Stimulated activated CD4-positive, alpha-beta T cell treated with anti-CD3 and anti-CD28 coated beads, Interleukin-2, amount 100 ng/mL, for 24 hours (primary cell): ENCODE data around the gene ADAMTS7.
"Not testable (repeated sequence)": the region's sequence is repeated elsewhere in the genome, so short reads cannot be mapped to it uniquely, and the experiment has no call there.

Experiments
- DNase-seq, 2 donors: peaks; one replicate each; pipeline ENCODE4 v3.0.0-alpha.2; 2020

ADAMTS7 gene

DNA sequence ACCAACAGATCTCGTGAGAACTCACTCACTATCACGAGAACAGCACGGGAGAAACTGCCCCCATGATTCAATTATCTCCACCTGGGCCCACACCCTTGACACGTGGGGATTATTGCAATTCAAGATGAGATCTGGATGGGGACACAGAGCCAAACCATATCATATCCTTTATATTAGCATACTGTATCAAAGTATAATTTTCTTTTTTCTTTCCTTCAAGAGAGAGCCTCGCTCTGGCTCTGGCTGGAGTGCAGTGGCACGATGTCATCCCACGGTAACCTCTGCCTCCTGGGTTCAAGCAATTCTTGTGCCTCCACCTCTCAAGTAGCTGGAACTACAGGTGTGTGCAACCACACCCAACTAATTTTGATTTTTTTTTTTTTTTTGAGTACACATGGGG, 63.4 kb downstream of the ADAMTS7 start:
- DNase-seq, result not testable (repeated sequence)

- DNase-seq, result peak in 1 of 2 donors; percentile 9
Observed at GRCh38 chr15:78741674-78742073, 69.6 kb downstream of the ADAMTS7 start.

DNA sequence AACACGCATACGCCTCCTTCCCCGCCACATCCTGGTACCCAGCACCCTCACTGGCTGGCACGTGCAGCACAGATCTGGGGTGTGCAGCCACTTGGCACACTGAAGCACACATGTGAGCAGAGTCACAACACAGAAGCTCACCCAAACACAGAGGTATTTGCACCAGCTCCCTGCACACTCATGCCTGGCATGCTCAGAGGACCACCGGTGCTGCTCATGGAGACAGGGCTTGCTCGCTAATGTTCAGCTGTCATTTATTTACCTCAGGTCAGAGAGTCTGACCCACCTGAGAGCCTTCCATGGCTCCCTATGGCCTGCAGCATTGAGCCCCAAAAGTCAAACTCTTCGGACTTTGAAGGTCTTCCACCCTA, 70.4 kb downstream of the ADAMTS7 start:
- no peak for DNase-seq

DNA sequence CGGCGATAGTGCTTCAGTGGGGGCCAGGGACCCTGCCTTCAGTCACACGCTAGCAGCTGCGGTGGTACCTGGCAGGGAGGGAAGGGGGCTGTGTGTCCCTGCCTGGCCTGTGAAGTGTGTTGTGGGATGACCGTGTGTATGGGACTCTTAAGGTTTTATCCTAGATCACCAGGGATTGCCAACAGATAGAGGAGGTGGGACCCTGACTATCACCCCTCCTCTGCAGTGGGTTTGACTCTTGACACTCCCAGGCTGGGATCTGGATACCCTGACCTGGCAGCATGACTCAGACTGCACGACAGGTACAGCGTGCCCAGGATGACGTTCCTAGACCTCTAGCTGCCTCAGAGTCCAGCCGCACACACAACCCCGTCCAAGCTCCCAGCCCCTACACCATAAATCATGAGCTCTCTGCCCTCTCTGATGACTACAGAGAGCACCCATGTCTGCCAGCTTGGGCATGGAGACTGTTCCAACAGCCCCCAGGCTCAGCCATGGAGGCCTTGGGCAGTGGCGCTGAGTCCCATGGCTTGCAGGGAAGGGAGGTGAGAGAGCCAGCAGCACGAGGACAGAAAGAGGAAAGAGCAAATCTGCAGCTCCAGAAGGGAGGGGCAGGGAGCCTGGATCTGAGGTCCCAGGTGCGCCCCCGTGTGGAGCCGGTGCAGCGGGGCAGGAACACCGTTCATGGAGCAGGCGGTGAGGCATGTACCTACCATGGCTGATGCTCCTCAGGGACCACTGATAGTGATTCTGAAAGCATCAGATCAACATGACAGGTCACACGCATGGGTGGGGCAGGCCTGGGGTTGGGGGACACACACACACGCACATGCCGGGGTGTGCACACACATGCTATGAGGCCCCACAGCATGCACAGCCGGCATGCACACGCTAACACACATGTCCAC, 71.0 kb downstream of the ADAMTS7 start:
- DNase-seq, result peak; percentile 66 to 77

DNA sequence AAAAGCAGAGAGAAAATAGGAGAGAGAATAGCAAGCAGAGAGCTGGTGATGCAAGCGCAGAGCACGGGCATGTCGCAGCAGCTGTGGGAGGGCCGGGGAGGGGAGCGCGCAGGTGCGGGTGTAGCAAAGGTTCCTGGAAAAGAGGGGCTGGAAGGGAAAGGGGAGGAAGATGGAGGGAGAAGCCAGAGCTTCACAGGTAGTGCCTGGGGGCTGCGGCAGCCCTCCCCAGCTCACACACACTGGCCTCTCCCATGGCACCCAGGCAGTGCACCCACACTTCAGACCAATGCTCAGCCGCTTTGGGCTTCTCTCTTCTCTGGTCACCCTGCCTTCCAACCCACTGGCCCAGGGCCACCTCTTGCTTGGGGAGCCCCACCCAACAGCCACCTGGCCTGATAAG, 72.1 kb downstream of the ADAMTS7 start:
- DNase-seq, result no peak

- peak; percentile 55 to 67 for DNase-seq
Observed at GRCh38 chr15:78737931-78738558, 73.2 kb downstream of the ADAMTS7 start.

DNA sequence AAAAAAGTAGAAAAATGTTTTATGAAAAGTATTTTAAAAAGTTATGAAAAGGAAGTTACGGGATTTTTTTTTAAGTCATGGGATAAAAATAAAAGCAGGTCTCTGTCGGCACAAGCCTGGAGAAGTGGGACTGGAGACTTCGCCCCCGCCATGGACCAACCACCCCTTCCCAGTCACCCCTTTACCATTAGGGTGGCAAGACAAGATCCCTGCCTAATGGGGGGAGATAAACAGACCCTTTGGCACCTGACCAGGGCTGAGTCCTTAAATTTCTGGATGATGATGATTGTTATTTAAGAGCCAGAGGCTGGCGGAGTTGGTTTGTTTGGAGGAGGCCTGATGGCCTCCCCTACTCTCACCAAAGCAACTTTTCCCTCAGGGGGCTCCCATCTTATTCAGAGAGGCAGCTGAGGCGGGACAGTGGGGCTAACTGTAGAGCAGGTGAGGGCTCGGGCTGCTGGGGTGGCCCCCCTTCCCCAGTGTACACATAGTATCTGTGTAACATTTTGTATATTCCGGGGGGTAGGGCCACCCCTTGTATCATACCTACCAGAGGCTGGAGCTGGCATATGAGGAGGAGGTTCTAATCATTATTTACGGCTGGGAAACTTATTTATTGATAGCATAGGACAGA, 74.0 kb downstream of the ADAMTS7 start:
- DNase-seq, result no peak

DNA sequence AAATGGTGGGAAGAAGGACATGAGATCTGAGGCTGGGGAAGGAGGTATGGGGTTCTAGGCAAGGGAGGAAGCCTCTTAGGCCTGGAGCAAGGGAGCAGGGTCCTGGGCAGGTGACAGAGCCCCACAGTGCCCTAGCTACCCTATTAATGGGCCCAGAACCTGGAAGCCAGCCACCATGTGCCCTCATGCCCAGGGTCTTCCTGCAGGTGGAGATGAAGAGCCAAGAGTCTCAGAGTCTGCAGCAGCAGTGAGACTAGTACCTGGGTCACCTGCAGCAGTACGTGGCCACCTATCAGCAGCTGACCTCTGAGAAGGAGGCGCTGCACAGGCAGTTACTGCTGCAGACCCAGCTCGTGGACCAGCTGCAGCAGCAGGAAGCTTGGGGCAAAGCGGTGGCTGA, 75.0 kb downstream of the ADAMTS7 start:
- not testable (repeated sequence) for DNase-seq

DNA sequence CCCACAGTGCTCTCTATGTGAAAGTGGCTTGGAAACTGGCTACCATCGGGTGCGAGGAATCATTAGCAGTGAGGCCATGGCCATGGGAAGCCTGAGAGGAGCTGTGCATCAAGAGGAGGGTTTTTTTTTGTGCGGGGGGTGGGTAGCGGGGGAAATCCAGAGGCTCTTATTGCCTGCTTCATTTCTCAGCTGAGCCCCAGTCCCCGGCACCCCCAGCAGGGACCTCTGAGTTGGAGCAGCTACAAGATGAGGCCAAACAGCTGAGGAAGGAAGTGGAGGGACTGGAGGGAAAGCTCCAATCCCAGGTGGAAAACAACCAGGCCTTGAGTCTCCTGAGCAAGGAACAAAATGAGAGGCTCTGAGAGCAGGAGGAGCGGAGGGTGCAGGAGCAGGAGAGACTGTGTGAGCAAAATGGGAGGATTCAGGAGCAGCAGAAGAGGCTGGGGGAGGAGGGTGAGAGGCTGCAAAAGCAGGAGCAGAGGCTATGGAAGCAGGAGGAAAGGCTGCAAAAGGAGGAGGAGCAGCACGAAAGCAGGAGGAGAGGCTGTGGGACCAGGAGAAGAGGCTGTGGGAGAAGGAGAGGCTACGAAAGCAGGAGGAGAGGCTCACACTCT, 76.7 kb downstream of the ADAMTS7 start:
- peak in 1 of 2 donors; percentile 13 for DNase-seq

GRCh38 chr15:78732634-78733033, 78.6 kb downstream of the ADAMTS7 start:
- no peak for DNase-seq

DNA sequence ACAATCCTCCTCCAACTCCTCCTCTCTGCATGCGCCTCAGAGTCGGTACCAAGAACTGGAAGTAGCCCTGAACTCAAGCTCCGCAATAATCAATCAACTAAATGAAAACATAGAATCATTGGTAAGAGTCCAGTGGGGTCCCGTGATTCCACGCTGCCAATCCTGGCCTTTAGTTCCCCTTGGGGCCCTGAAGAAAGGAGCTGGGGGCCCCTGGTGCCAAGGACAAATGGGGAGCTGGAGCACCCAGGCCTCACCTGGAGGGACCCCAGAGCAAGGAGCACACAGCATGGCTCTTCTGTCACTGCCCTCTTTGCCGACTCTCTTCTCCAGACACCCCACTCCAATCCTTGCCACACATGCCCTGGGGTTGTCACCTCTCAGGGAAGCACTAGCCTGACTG, 80.3 kb downstream of the ADAMTS7 start:
- DNase-seq, result no peak

GRCh38 chr15:78728427-78728826, 82.8 kb downstream of the ADAMTS7 start:
- DNase-seq, result not testable (repeated sequence)

DNA sequence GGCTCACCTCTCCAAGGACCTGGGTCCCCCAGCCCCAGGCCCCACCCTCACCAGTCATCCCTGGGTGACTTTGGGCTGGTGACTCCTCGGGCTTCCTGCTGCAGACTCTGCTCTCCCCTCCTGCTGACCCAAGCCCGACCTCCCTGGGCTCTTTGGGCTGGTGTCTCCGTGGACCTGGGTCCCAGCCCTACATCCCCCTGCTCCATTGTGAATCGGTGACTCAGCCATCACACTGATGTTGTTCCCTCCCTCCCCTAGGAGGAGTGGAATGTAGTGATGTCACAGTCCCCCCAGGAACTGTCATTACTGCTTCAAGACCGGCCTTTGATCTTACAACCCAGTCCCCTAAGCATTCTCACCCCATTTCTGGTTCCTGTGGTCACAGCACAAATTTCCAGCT, 83.7 kb downstream of the ADAMTS7 start:
- DNase-seq, result no peak

DNA sequence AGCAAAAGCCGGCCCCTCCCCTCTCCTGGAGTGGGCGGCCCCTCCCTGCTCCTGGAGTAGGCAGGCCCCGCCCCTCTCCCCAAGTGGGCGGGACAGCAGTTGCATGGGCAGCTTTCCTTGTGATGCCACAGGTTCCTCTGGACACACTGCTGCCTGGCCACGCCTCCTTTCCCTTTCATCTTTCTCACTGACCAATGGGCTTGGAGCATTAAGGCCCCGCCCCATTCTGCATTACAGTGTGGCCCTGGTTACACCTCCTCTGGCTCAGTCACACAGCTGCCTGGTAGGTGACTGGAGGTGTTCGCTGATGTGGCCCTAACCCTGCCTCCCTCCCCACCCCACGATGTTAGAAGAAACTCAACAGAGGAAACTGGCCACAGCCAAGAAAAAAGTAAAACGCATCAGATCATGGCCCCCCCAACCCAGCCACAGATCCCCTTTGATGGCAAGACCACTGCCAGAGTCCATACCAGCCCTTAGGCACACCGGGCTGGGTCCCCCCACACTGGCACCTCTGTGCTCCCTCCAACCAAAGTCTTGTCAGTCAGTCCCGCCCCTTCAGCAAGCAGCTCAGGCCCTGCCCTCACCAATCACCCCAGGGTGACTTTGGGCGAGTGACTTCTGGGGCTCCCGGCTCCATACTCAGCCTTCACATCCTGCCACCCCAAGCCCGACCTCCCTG, 84.3 kb downstream of the ADAMTS7 start:
- peak in 1 of 2 donors; percentile 30 for DNase-seq

DNA sequence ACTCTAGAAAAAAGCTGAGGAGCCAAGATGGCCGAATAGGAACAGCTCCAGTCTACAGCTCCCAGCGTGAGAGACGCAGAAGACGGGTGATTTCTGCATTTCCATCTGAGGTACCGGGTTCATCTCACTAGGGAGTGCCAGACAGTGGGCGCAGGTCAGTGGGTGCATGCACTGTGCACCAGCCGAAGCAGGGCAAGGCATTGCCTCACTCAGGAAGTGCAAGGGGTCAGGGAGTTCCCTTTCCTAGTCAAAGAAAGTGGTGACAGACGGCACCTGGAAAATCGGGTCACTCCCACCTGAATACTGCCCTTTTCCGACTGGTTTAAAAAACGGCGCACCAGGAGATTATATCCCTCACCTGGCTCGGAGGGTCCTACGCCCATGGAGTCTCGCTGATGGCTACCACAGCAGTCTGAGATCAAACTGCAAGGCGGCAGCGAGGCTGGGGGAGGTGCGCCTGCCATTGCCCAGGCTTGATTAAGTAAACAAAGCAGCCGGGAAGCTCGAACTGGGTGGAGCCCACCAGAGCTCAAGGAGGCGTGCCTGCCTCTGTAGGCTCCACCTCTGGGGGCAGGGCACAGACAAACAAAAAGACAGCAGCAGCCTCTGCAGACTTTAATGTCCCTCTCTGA, 91.3 kb downstream of the ADAMTS7 start:
- DNase-seq, result not testable (repeated sequence)

DNA sequence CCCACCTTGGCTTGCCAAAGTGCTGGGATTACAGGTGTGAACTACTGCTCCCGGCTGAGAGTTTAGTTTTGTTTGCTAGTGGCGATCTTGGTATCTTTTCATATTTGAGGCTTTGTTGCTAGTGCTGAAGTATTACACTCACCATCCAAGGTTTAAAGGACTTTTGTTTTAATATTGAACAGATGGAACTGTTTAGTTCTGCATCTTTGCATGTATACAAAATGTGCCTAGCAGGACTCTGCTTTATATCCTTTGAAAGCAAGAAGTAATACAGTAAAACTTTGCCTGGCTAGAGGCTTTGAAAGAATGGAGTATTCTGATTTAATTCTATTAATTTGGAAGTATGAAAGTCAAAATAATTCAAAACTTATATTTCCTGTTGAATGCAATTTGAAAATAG, 92.4 kb downstream of the ADAMTS7 start:
- no peak for DNase-seq

DNA sequence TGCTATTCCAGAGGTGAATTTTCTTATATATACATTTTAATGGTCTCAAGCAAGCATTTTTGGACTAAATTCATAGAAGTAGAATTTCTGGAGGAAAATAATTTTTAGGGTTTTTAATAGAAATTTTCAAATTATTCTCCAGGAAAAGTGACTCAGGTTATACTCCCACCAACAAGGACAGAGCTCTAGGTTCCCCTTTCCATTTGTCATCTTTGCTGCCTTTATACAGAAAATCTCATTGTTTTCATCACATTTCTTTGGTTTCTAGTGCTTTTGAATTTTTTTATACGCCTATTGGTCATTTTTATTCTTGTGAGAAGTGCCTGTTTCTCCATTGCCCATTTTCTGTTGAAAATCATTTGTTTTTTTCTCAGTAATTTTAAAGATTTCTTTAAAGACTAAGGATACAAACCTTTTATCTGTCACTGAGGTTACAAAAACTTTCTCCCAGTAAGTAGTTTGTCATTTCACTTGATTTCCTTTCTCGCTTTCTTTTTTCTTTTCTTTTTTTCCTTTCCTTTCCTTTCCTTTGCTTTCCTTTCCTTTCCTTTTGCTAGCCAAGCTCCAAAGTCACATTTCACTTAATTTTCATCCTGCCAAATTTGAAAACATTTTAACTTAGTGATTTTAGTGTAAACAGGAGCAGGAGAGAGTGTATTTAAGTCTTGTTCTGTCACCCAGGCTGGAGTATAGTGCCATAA, 93.2 kb downstream of the ADAMTS7 start:
- no peak for DNase-seq

DNA sequence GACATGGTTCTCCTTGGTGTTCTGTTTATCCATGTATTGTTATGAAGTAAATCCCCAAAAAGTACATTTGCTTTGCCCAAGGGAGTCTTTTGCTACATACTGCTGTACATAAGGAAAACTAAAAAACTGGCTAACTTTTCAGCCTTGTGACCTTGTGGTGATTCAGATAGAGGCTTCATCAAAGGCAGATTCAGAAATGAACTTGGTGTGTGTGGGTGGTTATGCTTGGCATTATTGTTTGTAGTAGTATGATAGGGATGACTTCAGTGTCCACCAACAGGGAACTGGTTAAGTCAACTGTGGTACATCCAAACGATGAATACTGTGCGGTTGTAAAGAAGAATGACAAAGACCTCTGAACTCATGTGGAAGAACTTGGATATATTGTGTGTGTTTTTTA, 94.6 kb downstream of the ADAMTS7 start:
- no peak for DNase-seq

GRCh38 chr15:78715930-78716329, 95.3 kb downstream of the ADAMTS7 start:
- DNase-seq, result no peak

- DNase-seq, result no peak
Observed at GRCh38 chr15:78715434-78715833, 95.8 kb downstream of the ADAMTS7 start.

GRCh38 chr15:78714890-78715289, 96.4 kb downstream of the ADAMTS7 start:
- DNase-seq, result no peak
